IMR-90 (cell line): ENCODE data around the gene NSD2. TPM values are rescaled to one million over a fixed set of nuclear protein-coding genes. Genes with fewer than 3 reads are reported as not detected.

Experiments used
- ATAC-seq: fragments of 200-7000 bp; cut with Tn5 transposase; 2 replicates; pipeline ENCODE4 v1.9.1; 2020; ENCODE audit warnings: low read depth, mild to moderate bottlenecking, moderate library complexity
- BruUV-seq: library from RNA; stranded (reverse); fragments of 400-500 nt; replicated peaks from 2 replicates; lab custom pipeline; 2021; lab: Mats Ljungman, UMichigan
- CTCF ChIA-PET: fragments of 300-600 bp; formaldehyde crosslinking; extraction: SDS; loops from one replicate; lab custom pipeline; 2021; ENCODE audit warnings: antibody characterized with exemption; lab: Yijun Ruan, JAX
- POLR2A ChIA-PET: fragments of 300-600 bp; sonication (Branson Sonifier 250); formaldehyde crosslinking; loops from one replicate; lab custom pipeline; 2022; ENCODE audit warnings: antibody characterized with exemption; ENCODE audit not compliant: unreplicated experiment; lab: Charles Lee
- DNase-seq: peaks from one replicate; pipeline ENCODE4 v3.0.0; 2013
- H2AFZ ChIP-seq: replicated peaks from 2 replicates; pipeline ENCODE3; 2013; ENCODE audit warnings: low read length, mild to moderate bottlenecking; ENCODE audit not compliant: poor library complexity
- H2AK5ac ChIP-seq: 2 replicates; pipeline ENCODE4 v1.6.1; 2013; ENCODE audit warnings: low read depth, low read length, inconsistent platforms
- H2AK9ac ChIP-seq: replicated peaks from 2 replicates; pipeline ENCODE3; 2013; ENCODE audit warnings: mild to moderate bottlenecking, low read depth, low read length, moderate library complexity; ENCODE audit not compliant: poor library complexity
- H2BK120ac ChIP-seq: 2 replicates; pipeline ENCODE4 v1.6.1; 2013; ENCODE audit warnings: low read depth, low read length, inconsistent platforms
- H2BK15ac ChIP-seq: 3 replicates; pipeline ENCODE4 v1.6.1; 2013; ENCODE audit warnings: low read depth, low read length, inconsistent platforms
- H2BK20ac ChIP-seq: 2 replicates; pipeline ENCODE4 v1.6.1; 2013; ENCODE audit warnings: low read depth, mild to moderate bottlenecking, inconsistent platforms, low read length, moderate library complexity
- H2BK5ac ChIP-seq: 2 replicates; pipeline ENCODE4 v1.6.1; 2013; ENCODE audit warnings: mild to moderate bottlenecking, low read depth, low read length, inconsistent platforms; ENCODE audit not compliant: poor library complexity, severe bottlenecking
- H3K14ac ChIP-seq: replicated peaks from 2 replicates; pipeline ENCODE4 v1.6.1; 2013; ENCODE audit warnings: low read depth, low read length, inconsistent platforms
- H3K18ac ChIP-seq: 2 replicates; pipeline ENCODE4 v1.6.1; 2013; ENCODE audit warnings: low read depth, low read length, control low read depth
- H3K23ac ChIP-seq: 2 replicates; pipeline ENCODE4 v1.6.1; 2013; ENCODE audit warnings: low read depth, low read length, inconsistent platforms
- H3K27ac ChIP-seq: 2 replicates; pipeline ENCODE4 v1.5.1; 2013; ENCODE audit warnings: mild to moderate bottlenecking, control low read depth, low read length; ENCODE audit not compliant: insufficient read depth
- H3K27me3 ChIP-seq: 2 replicates; pipeline ENCODE4 v1.6.1; 2013; ENCODE audit warnings: low read length; ENCODE audit not compliant: control insufficient read depth, insufficient read depth
- H3K36me3 ChIP-seq: 2 replicates; pipeline ENCODE4 v1.6.1; 2013; ENCODE audit warnings: low read length, mixed read lengths; ENCODE audit not compliant: control insufficient read depth, insufficient read depth
- H3K4ac ChIP-seq: 2 replicates; pipeline ENCODE4 v1.6.1; 2013; ENCODE audit warnings: low read depth, low read length, inconsistent platforms
- H3K4me1 ChIP-seq: 2 replicates; pipeline ENCODE4 v1.6.1; 2013; ENCODE audit warnings: low read length, mixed read lengths; ENCODE audit not compliant: control insufficient read depth, insufficient read depth
- H3K4me2 ChIP-seq: 2 replicates; pipeline ENCODE4 v1.6.1; 2013; ENCODE audit warnings: low read depth, mild to moderate bottlenecking, control low read depth, low read length, moderate library complexity
- H3K4me3 ChIP-seq: 2 replicates; pipeline ENCODE4 v1.5.1; 2013; ENCODE audit warnings: low read depth, mild to moderate bottlenecking, control low read depth, low read length, moderate library complexity; ENCODE audit not compliant: insufficient read depth
- H3K56ac ChIP-seq: 2 replicates; pipeline ENCODE4 v1.6.1; 2013; ENCODE audit warnings: low read length, inconsistent platforms; ENCODE audit not compliant: insufficient read depth; ENCODE audit errors: extremely low read depth
- H3K79me1 ChIP-seq, 2 experiments: 2 replicates each; pipeline ENCODE4 v1.6.1; 2013; ENCODE audit warnings: low read length in 2 of 2, inconsistent platforms in 1 of 2, low read depth in 1 of 2
- H3K9ac ChIP-seq: 2 replicates; pipeline ENCODE4 v1.6.1; 2013; ENCODE audit warnings: low read depth, low read length, control low read depth
- H3K9me1 ChIP-seq: 2 replicates; pipeline ENCODE4 v1.6.1; 2013; ENCODE audit warnings: low read length, inconsistent platforms; ENCODE audit not compliant: insufficient read depth
- H3K9me3 ChIP-seq: 2 replicates; pipeline ENCODE4 v1.6.1; 2013; ENCODE audit warnings: low read length; ENCODE audit not compliant: control insufficient read depth, insufficient read depth
- H4K20me1 ChIP-seq: 2 replicates; pipeline ENCODE4 v1.6.1; 2013; ENCODE audit warnings: low read length, inconsistent platforms; ENCODE audit not compliant: insufficient read depth
- H4K5ac ChIP-seq: 2 replicates; pipeline ENCODE4 v1.6.1; 2013; ENCODE audit warnings: mild to moderate bottlenecking, low read depth, low read length, control low read depth
- H4K8ac ChIP-seq, 2 experiments: 2 replicates each; pipeline ENCODE4 v1.6.1; 2013; ENCODE audit warnings: low read depth in 2 of 2, low read length in 2 of 2, control low read depth in 1 of 2, inconsistent platforms in 1 of 2
- H4K91ac ChIP-seq: 2 replicates; pipeline ENCODE4 v1.6.1; 2013; ENCODE audit warnings: low read depth, low read length, inconsistent platforms; ENCODE audit not compliant: insufficient read depth
- MXI1 ChIP-seq: IDR thresholded peaks from 2 replicates; pipeline ENCODE4 v1.6.1; 2012; ENCODE audit warnings: low read depth, mild to moderate bottlenecking, low read length, moderate library complexity, borderline replicate concordance
- POLR2A ChIP-seq: IDR thresholded peaks from 2 replicates; pipeline ENCODE4 v1.6.1; 2012; ENCODE audit warnings: mild to moderate bottlenecking, low read depth, low read length
- RFX5 ChIP-seq: IDR thresholded peaks from 2 replicates; pipeline ENCODE4 v1.8.0; 2012; ENCODE audit warnings: low read depth, mild to moderate bottlenecking, low read length, moderate library complexity
- USF2 ChIP-seq: fragments of 150-350 bp; IDR thresholded peaks from 2 replicates; pipeline ENCODE4 v1.6.1; 2017; ENCODE audit warnings: mild to moderate bottlenecking, antibody characterized with exemption, low read length, low read depth
- WGBS, 2 experiments: methylation state at CpG; one replicate each; pipeline versions ENCODE4 v1.1.5 to v1.1.7; 2013; ENCODE audit warnings: missing lambda C conversion rate in 2 of 2; ENCODE audit not compliant: insufficient read length in 1 of 2; ENCODE audit errors: extremely low coverage in 2 of 2; 5-methylcytosine and 5-hydroxymethylcytosine counted together
- dilution Hi-C: fragments of 300-500 bp; cut with HindIII; formaldehyde crosslinking; loops from one replicate; pipeline ENCODE4 v1.14.3; 2018; ENCODE audit warnings: low sequenced_read_pairs; ENCODE audit not compliant: unreplicated experiment
- in situ Hi-C: fragments of 300-500 bp; cut with MboI; formaldehyde crosslinking; loops from 3 replicates; pipeline ENCODE4 v1.14.3; 2019; ENCODE audit warnings: low sequenced_read_pairs, inconsistent platforms, mixed read lengths
- intact Hi-C: fragments of 100-400 bp; cut with micrococcal nuclease; formaldehyde crosslinking; loops from 2 replicates; pipeline ENCODE4 v1.10.0; 2022
- polyA plus RNA-seq, 3 experiments: library from polyadenylated mRNA; depleted of rRNA; stranded (reverse); fragments of >200 nt; gene quantifications; 2 replicates each; pipeline ENCODE4 v1.2.3, GENCODE V29; 2012; ENCODE audit warnings: low replicate concordance in 1 of 3
- total RNA-seq: library from RNA; depleted of rRNA; stranded (reverse); fragments of >200 nt; gene quantifications from 2 replicates; pipeline ENCODE4 v1.2.3, GENCODE V29; 2012

Gene NSD2
- total and polyA plus RNA-seq, 2 of the 4 experiments (the other 2 are of a cell fraction) = 35.9 to 68.1 TPM

GRCh38 chr4:1902243-1902642 is 31.1 kb downstream of the NSD2 start:
- Histone ChIP-seq H3K36me3 (peaks cover 13% of the 10 kb centered on the region), H4K91ac (no peak overlapping the region), H3K4ac (no peak overlapping the region), H3K9me1 (no peaks in the 10 kb centered on the region), H2AK9ac (no peak overlapping the region), H4K5ac (no peak overlapping the region), H3K27ac (no peak overlapping the region), H3K9ac (no peak overlapping the region), H2BK15ac (no peak overlapping the region), H3K4me2 (no peak overlapping the region), H3K79me1 (peaks cover 35 to 63% of the 10 kb centered on the region in 2 experiments), H3K9me3 (no peaks in the 10 kb centered on the region), H3K4me3 (no peak overlapping the region), H2BK20ac (no peak overlapping the region), H2AK5ac (no peak overlapping the region), H3K14ac (no peak overlapping the region), H3K4me1 (peaks cover 2% of the 10 kb centered on the region; the same call in 1 of the 2 replicates), H2BK120ac (no peak overlapping the region), H2AFZ (no peak overlapping the region), H4K20me1 (peaks cover 53% of the 10 kb centered on the region), H2BK5ac (no peak overlapping the region), H3K23ac (no peak overlapping the region), H3K27me3 (no peaks in the 10 kb centered on the region), H3K18ac (no peak overlapping the region), H3K56ac (no peak overlapping the region), H4K8ac (no peak overlapping the region)
- no peak for ATAC-seq
- in situ Hi-C loops = loop anchor here (5.0 kb wide), 1 partner anchor 160 kb away; no protein-coding TSS in a partner anchor
- dilution Hi-C loops = no loop called here
- no TSS peak for BruUV-seq
- intact Hi-C loops = no loop called here
- no CpG with 5 or more reads among the region's 2 CpGs for WGBS, 2 experiments
- CTCF ChIA-PET = interaction anchor here (1.4 kb wide), 1 partner anchor 9 kb away, joined by 6 read pairs; no protein-coding TSS in a partner anchor
- TF ChIP-seq MXI1 (no peak), RFX5 (no peak), POLR2A (no peak), USF2 (no peak)
- DNase-seq = no peak
- POLR2A ChIA-PET = no interaction called here
